Stimulated activated CD8-positive, alpha-beta memory T cell treated with anti-CD3 and anti-CD28 coated beads, Interleukin-4, amount 100 ng/mL, for 48 hours (primary cell): ENCODE data around the gene PHACTR1.

Experiments
- DNase-seq: peaks from one replicate; pipeline ENCODE4 v3.0.0-alpha.2; 2020

Gene PHACTR1

GRCh38 chr6:13334953-13335352, 618.4 kb downstream of the PHACTR1 start:
- DNase-seq, result no peak

DNA sequence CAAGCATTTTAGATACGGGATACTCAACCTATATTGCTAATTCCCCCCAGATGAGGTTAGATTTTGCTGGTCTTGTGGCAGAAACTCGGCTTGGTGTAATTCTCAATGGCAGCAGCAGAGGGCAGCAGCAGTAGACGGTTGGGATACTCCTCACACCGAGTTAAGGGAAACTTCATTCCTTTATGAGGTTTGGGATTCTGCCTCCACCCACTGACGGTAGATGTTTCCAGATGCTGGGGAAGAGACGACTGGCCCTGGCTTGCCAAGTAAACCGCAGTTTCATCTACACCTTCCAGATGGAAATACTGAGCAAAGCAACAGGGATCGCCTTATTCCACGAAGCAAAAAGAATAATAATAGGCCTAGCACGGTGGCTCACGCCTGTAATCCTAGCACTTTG, 620.0 kb downstream of the PHACTR1 start:
- peak; percentile 93 for DNase-seq

DNA sequence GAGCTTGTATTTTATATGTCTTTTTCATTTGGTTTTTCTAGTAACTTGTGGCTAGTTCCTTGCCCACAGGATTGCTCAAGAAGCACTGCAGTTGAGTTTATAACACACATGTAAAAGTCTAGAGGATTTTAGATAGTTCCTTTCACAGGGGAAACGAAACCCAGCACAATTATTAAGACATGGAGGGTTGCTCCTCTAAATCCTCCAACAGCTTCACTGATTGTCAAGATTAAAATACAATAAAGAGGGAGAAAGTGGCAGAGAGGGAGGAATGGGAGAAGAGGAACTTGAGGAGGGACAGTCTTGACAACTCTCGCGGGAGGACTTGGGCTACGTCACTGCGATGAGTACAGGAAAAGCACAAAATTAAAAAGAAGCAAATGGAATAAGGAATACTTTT, 621.5 kb downstream of the PHACTR1 start:
- no peak for DNase-seq
